GM20431 (cell line): ENCODE measurements around the gene DCAF8.

ENCODE experiments used
- in situ Hi-C: fragments of 300-500 bp; cut with MseI, MboI; formaldehyde crosslinking; loops from one replicate; pipeline ENCODE4 v1.15.0; 2020; ENCODE audit warnings: low sequenced_read_pairs; ENCODE audit not compliant: unreplicated experiment

DCAF8 gene

GRCh38 chr1:160179336-160179735 is 83.0 kb downstream of the DCAF8 start:
- in situ Hi-C loops, result no loop called here

DNA sequence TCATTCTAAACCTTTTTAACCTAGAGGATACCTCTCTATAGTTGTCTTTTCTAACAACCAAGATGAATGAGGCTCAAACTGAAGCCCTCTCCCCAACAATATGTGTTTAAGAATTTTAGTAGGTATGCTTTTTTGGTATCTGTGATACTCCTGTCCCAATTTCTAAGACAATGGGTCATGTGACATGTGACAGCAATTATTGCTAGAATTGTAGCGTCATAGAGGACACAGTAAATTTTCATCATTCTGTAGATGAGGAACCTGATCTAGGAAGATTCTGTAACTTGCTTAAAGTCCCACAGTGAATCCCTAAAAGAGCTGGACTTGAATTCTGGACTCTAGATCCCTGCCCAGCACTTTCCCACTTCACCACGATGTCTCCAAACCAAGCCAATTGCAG is 83.6 kb downstream of the DCAF8 start:
- in situ Hi-C loops, result no loop called here

GRCh38 chr1:160177667-160178066 is 84.7 kb downstream of the DCAF8 start:
- in situ Hi-C loops, result no loop called here

GRCh38 chr1:160177231-160177630 is 85.1 kb downstream of the DCAF8 start:
- in situ Hi-C loops, result no loop called here

GRCh38 chr1:160171980-160172379 is 90.4 kb downstream of the DCAF8 start:
- in situ Hi-C loops, result no loop called here

DNA sequence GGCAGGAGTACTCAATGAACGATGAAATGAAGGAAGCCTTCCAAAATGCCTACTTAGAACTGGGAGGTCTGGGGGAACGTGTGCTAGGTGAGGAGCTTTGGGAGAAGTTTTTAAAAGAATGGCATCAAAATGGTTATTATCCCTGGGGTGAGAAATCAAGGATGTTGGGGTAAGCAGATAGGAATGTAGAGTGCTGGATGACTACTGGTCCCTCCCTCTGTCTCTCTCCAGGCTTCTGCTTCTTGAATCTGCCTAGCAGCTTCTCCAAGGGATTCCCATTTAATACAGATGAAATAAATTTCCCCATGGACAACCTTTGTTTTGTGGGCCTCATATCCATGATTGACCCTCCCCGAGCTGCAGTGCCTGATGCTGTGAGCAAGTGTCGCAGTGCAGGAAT is 91.0 kb downstream of the DCAF8 start:
- in situ Hi-C loops, result no loop called here

- in situ Hi-C loops, result no loop called here
Observed at GRCh38 chr1:160169553-160170399, 92.6 kb downstream of the DCAF8 start.

DNA sequence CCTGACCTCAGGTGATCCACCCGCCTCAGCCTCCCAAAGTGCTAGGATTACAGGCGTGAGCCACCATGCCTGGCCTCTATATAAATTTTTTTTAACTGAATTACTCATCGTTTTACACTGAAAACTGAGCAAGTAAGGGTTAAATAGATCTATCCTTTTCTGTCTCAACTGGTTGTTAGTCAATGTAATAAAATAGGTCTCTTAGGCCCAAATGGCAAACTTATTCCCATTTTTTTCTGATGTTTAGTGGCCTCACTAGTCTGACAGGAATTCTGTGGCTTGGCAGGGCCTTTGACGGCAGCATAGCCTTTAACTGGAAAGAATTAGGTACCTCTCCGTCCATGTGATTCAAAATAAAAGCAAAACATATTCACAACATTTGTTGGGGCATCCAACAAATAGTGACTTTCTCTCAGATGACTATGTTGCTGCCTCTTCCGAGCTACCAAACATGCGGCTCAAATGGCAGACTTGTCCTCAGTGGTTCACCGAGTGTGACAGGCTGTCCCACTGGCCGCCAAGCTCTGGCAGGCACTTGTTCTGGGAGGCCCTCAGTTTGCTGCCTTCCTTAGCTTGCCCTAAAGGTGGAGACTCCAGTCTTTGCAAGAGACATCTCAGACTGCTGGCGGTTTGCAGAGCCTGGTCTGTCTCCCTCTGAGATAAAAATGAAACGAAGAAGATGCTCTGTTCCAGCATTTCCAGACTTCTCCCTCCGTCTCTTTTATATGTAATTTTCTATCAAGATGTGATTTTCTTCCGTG is 93.6 kb downstream of the DCAF8 start:
- in situ Hi-C loops, result no loop called here

GRCh38 chr1:160168016-160168415 is 94.3 kb downstream of the DCAF8 start:
- in situ Hi-C loops, result no loop called here

GRCh38 chr1:160167580-160167979 is 94.8 kb downstream of the DCAF8 start:
- in situ Hi-C loops, result no loop called here

DNA sequence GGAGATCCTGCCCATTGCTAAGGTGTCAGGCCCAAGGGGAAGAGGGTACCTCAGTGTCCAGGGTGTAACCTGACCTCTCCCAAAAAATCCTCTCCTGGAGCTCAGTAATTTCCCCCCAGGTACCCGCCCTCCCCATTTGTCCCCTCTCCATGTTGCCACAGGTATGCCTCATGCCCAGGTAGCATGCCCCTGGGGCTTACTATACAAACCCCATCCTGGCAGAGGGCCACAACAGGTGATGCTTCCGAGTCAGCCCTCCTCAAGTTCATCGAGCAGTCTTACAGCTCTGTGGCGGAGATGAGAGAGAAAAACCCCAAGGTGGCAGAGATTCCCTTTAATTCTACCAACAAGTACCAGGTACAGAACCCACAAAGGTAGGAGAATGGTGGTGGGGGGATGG is 95.3 kb downstream of the DCAF8 start:
- in situ Hi-C loops, result no loop called here

DNA sequence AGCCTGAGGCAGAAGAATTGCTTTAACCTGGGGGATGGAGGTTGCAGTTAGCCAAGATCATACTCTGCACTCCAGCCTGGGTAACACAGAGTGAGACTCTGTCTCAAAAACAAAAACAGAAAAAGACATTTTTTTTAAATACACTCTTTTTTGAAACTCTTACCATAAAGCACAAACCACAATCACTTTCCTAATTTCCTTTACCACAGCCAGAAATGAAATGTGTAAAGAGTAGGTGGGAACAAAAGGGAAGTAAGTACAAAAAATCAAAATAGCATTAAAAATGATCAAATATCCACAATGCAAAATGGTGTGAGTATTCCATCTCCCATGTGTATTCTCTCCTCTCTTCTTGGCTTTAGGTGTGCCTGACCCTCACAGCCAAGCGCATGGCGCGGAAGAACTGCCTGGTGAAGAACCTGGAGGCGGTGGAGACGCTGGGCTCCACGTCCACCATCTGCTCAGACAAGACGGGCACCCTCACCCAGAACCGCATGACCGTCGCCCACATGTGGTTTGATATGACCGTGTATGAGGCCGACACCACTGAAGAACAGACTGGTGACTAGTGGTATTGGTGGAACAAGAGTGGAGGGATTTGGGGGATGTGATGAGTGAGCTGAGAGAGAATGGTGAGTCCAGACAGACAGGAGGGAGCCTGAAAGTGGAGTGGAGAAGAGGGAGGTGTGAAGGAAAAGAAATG is 96.0 kb downstream of the DCAF8 start:
- in situ Hi-C loops, result no loop called here
